Measurements from ENCODE around the gene ALG8.

Gene ALG8

GRCh38 chr11:78054971-78055370 is 84.5 kb downstream of the ALG8 start:
- no peak for DNase-seq (ENCODE audit: low read depth)
- TF ChIP-seq, protein P1, sequence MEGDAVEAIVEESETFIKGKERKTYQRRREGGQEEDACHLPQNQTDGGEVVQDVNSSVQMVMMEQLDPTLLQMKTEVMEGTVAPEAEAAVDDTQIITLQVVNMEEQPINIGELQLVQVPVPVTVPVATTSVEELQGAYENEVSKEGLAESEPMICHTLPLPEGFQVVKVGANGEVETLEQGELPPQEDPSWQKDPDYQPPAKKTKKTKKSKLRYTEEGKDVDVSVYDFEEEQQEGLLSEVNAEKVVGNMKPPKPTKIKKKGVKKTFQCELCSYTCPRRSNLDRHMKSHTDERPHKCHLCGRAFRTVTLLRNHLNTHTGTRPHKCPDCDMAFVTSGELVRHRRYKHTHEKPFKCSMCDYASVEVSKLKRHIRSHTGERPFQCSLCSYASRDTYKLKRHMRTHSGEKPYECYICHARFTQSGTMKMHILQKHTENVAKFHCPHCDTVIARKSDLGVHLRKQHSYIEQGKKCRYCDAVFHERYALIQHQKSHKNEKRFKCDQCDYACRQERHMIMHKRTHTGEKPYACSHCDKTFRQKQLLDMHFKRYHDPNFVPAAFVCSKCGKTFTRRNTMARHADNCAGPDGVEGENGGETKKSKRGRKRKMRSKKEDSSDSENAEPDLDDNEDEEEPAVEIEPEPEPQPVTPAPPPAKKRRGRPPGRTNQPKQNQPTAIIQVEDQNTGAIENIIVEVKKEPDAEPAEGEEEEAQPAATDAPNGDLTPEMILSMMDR (IDR thresholded peaks at IDR 0.05; ENCODE audit: insufficient read depth, low read depth, low read length, missing control alignments) = no peak
- no peak overlapping the region for H3K4me3 ChIP-seq (ENCODE audit: low read length)

DNA sequence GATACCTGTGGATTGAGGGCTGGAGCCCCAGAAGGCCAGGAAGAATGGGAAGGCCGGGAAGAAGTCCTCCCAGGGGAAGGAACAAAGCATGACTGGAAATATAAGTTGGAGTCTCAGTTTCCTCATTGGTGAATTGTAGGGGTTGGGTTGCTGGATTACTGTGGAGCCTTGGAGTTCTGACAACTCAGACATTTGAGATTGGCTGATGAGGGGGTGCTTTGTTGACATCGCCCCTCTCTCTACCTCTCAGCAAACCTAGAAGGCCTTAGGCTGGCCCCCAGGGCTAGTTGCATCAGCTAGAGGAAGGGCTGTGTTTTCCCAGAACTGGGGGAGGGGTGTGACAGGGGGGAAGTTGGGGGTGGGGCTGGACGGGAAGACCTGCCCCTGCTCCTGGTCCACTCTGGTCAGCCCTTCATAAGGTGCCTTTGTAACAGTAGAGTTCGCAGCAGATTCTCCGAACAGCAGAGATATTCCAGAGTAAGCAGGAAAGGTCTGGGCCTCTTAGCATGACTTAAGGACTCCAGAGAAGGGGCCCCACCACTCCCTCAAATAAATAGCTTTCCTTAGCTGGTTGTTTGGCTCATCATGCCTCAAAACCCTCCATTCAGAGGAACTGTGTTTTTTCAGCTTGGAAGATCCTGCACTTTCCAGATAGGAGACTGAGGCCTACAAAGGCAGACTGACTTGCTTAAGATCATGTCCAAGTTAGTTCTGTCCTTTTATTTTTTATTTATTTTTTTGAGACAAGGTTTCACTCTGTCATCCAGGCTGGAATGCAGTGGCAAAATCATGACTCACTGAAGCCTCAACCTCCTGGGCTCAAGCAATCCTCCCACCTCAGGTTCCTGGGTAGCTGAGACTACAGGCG is 88.2 kb downstream of the ALG8 start:
- H3K4me3 ChIP-seq (ENCODE audit: low read length) = no peak overlapping the region
- peak; percentile 83 for DNase-seq (ENCODE audit: low read depth)
- TF ChIP-seq, protein P1 (IDR thresholded peaks at IDR 0.05; ENCODE audit: insufficient read depth, low read depth, low read length, missing control alignments) = no peak

All from epithelial cell of esophagus (primary cell).